ENCODE measurements around the gene ZNF516. TPM values are rescaled to one million over a fixed set of nuclear protein-coding genes. Genes with fewer than 3 reads are reported as not detected.

The ZNF516 gene
- total and polyA plus RNA-seq, 4 donors: 2.5 to 12.2 (median 7.6) TPM

DNA sequence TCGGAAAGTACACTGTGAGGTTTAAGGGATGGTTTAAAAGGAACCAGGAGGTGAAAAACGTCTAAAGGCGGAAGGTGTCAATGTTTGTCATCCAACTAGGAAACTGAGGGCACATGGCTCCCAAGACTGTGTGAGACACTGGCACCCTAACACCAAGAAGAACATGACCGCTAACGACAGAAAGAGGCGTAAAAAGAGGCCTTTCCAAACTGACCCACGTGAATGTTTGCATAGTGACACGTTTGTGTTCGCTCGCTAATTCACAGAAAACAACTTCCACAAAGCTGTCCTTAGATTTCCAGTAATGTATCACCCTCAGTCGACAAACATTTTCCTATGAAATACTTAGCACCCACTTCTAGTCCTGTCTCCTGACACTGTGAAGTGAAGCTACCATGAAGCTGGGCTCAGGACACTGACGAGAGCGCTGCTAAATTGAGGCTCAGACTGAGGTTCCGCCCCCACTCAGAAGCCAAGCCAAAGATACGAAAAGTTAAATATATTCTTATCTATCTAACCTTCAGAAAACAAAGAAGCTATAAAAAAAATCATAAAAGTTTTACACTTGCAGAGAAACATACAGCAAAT, 86.5 kb downstream of the ZNF516 start:
- no peaks in the 10 kb centered on the region for H3K9me3 ChIP-seq (ENCODE audit: control insufficient read depth in 4 of 4, low read length in 3 of 4)
- no peak overlapping the region for H3K9ac ChIP-seq (ENCODE audit: low read depth in 1 of 2, low read length in 2 of 2)
- DNase-seq (ENCODE audit: low spot score): no peak
- H3K36me3 ChIP-seq (ENCODE audit: control insufficient read depth in 4 of 4, insufficient read depth in 3 of 4, low read depth in 1 of 4, low read length in 3 of 4): no peaks in the 10 kb centered on the region
- H3K4me1 ChIP-seq (ENCODE audit: control insufficient read depth in 4 of 4, insufficient read depth in 4 of 4, low read length in 3 of 4): no peaks in the 10 kb centered on the region
- no peak overlapping the region for H3K4me3 ChIP-seq (ENCODE audit: low read depth in 1 of 3, low read length in 3 of 3)
- 91% methylated on average over 15 of the region's 15 CpGs for WGBS
- H3K27me3 ChIP-seq (ENCODE audit: control insufficient read depth in 4 of 4, insufficient read depth in 4 of 4, low read length in 3 of 4): no peaks in the 10 kb centered on the region
- TF ChIP-seq TAF1 (conservative IDR thresholded peaks at IDR 0.05) (no peak), RXRA (IDR thresholded peaks at IDR 0.05) (no peak), YY1 (IDR thresholded peaks at IDR 0.05) (no peak), FOXA1 (IDR thresholded peaks at IDR 0.05) (no peak), SP1 (IDR thresholded peaks at IDR 0.05) (no peak)
- TF ChIP-seq, protein P1, sequence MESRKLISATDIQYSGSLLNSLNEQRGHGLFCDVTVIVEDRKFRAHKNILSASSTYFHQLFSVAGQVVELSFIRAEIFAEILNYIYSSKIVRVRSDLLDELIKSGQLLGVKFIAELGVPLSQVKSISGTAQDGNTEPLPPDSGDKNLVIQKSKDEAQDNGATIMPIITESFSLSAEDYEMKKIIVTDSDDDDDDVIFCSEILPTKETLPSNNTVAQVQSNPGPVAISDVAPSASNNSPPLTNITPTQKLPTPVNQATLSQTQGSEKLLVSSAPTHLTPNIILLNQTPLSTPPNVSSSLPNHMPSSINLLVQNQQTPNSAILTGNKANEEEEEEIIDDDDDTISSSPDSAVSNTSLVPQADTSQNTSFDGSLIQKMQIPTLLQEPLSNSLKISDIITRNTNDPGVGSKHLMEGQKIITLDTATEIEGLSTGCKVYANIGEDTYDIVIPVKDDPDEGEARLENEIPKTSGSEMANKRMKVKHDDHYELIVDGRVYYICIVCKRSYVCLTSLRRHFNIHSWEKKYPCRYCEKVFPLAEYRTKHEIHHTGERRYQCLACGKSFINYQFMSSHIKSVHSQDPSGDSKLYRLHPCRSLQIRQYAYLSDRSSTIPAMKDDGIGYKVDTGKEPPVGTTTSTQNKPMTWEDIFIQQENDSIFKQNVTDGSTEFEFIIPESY (IDR thresholded peaks at IDR 0.05): no peak
- TF ChIP-seq, protein P2, sequence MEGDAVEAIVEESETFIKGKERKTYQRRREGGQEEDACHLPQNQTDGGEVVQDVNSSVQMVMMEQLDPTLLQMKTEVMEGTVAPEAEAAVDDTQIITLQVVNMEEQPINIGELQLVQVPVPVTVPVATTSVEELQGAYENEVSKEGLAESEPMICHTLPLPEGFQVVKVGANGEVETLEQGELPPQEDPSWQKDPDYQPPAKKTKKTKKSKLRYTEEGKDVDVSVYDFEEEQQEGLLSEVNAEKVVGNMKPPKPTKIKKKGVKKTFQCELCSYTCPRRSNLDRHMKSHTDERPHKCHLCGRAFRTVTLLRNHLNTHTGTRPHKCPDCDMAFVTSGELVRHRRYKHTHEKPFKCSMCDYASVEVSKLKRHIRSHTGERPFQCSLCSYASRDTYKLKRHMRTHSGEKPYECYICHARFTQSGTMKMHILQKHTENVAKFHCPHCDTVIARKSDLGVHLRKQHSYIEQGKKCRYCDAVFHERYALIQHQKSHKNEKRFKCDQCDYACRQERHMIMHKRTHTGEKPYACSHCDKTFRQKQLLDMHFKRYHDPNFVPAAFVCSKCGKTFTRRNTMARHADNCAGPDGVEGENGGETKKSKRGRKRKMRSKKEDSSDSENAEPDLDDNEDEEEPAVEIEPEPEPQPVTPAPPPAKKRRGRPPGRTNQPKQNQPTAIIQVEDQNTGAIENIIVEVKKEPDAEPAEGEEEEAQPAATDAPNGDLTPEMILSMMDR (IDR thresholded peaks at IDR 0.05; ENCODE audit: low read depth, low read length, missing input control): no peak
- no peak overlapping the region for H3K27ac ChIP-seq (ENCODE audit: low read depth in 1 of 2, low read length in 2 of 2)

DNA sequence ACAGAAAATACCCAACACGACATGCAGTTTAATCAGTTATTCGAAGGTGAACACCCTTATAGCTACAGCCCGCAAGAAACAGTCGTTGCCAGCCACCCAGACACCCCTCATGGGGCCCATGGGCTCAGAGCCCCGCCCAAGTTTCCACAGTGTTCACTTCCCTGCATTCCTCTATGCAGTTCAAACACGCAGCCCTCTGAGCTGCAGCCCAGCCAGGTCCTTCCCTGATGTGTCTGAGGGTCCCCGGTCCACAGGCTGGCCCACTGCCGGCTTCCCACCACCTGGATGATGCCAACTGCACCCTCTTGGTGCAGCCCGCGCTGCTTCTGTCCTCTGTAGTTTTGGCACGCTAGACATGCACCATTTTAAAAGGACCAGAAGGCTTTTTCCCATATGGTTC, 87.4 kb downstream of the ZNF516 start:
- TF ChIP-seq HNF4A (conservative IDR thresholded peaks at IDR 0.05) (no peak), HNF4G (IDR thresholded peaks at IDR 0.05) (no peak), GABPA (IDR thresholded peaks at IDR 0.05 in 1 of 2, conservative IDR thresholded peaks at IDR 0.05 in 1 of 2) (no peak), FOXA1 (IDR thresholded peaks at IDR 0.05) (no peak), YY1 (IDR thresholded peaks at IDR 0.05) (no peak), NR2F2 (IDR thresholded peaks at IDR 0.05) (no peak), JUND (IDR thresholded peaks at IDR 0.05) (no peak), TAF1 (conservative IDR thresholded peaks at IDR 0.05) (no peak)
- TF ChIP-seq, protein P3, sequence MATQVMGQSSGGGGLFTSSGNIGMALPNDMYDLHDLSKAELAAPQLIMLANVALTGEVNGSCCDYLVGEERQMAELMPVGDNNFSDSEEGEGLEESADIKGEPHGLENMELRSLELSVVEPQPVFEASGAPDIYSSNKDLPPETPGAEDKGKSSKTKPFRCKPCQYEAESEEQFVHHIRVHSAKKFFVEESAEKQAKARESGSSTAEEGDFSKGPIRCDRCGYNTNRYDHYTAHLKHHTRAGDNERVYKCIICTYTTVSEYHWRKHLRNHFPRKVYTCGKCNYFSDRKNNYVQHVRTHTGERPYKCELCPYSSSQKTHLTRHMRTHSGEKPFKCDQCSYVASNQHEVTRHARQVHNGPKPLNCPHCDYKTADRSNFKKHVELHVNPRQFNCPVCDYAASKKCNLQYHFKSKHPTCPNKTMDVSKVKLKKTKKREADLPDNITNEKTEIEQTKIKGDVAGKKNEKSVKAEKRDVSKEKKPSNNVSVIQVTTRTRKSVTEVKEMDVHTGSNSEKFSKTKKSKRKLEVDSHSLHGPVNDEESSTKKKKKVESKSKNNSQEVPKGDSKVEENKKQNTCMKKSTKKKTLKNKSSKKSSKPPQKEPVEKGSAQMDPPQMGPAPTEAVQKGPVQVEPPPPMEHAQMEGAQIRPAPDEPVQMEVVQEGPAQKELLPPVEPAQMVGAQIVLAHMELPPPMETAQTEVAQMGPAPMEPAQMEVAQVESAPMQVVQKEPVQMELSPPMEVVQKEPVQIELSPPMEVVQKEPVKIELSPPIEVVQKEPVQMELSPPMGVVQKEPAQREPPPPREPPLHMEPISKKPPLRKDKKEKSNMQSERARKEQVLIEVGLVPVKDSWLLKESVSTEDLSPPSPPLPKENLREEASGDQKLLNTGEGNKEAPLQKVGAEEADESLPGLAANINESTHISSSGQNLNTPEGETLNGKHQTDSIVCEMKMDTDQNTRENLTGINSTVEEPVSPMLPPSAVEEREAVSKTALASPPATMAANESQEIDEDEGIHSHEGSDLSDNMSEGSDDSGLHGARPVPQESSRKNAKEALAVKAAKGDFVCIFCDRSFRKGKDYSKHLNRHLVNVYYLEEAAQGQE (IDR thresholded peaks at IDR 0.05): no peak
- TF ChIP-seq, protein P4, sequence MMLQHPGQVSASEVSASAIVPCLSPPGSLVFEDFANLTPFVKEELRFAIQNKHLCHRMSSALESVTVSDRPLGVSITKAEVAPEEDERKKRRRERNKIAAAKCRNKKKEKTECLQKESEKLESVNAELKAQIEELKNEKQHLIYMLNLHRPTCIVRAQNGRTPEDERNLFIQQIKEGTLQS (IDR thresholded peaks at IDR 0.05): no peak
- TF ChIP-seq, protein P5, sequence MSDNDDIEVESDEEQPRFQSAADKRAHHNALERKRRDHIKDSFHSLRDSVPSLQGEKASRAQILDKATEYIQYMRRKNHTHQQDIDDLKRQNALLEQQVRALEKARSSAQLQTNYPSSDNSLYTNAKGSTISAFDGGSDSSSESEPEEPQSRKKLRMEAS (IDR thresholded peaks at IDR 0.05): no peak
- TF ChIP-seq, protein P2 (IDR thresholded peaks at IDR 0.05; ENCODE audit: low read depth, low read length, missing input control): no peak
- no peaks in the 10 kb centered on the region for H3K9me3 ChIP-seq (ENCODE audit: control insufficient read depth in 4 of 4, low read length in 3 of 4)
- 94% methylated on average over 11 of the region's 11 CpGs for WGBS
- no peaks in the 10 kb centered on the region for H3K36me3 ChIP-seq (ENCODE audit: control insufficient read depth in 4 of 4, insufficient read depth in 3 of 4, low read depth in 1 of 4, low read length in 3 of 4)
- H3K4me3 ChIP-seq (ENCODE audit: low read depth in 1 of 3, low read length in 3 of 3): no peak overlapping the region
- H3K27ac ChIP-seq (ENCODE audit: low read depth in 1 of 2, low read length in 2 of 2): no peak overlapping the region
- no peaks in the 10 kb centered on the region for H3K4me1 ChIP-seq (ENCODE audit: control insufficient read depth in 4 of 4, insufficient read depth in 4 of 4, low read length in 3 of 4)
- DNase-seq (ENCODE audit: low spot score): no peak
- H3K27me3 ChIP-seq (ENCODE audit: control insufficient read depth in 4 of 4, insufficient read depth in 4 of 4, low read length in 3 of 4): no peaks in the 10 kb centered on the region
- H3K9ac ChIP-seq (ENCODE audit: low read depth in 1 of 2, low read length in 2 of 2): no peak overlapping the region

Measured in liver (tissue), 9 donors.